Measurements from ENCODE around the gene TSPYL4.

DNA sequence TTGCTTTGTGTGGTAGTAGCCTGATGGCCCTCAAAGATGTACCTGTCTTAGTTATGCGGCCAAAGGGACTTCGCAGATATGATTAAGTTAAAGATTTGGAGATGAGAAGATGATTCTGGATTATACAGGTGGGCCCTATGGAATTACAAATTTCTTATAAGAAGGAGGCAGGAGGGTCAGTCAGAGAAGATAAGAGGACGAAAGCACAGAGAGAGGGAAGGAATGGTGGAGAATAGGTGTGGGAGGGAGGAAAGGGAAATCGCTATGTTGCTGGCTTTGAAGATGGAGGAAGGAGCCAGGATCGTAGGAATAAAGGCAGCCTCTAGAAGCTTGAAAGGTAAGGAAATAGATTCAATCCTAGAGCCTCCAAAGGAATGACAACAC is 27.1 kb upstream of the TSPYL4 start:
- TF ChIP-seq, protein P1, sequence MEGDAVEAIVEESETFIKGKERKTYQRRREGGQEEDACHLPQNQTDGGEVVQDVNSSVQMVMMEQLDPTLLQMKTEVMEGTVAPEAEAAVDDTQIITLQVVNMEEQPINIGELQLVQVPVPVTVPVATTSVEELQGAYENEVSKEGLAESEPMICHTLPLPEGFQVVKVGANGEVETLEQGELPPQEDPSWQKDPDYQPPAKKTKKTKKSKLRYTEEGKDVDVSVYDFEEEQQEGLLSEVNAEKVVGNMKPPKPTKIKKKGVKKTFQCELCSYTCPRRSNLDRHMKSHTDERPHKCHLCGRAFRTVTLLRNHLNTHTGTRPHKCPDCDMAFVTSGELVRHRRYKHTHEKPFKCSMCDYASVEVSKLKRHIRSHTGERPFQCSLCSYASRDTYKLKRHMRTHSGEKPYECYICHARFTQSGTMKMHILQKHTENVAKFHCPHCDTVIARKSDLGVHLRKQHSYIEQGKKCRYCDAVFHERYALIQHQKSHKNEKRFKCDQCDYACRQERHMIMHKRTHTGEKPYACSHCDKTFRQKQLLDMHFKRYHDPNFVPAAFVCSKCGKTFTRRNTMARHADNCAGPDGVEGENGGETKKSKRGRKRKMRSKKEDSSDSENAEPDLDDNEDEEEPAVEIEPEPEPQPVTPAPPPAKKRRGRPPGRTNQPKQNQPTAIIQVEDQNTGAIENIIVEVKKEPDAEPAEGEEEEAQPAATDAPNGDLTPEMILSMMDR (IDR thresholded peaks at IDR 0.05): no peak
- TF ChIP-seq POLR2A (IDR thresholded peaks at IDR 0.05): no peak

All from Peyer's patch (tissue), 4 donors.